ENCODE results near the gene RCOR1.
A peak's percentile ranks its signal among the peaks of the same experiment; 100 is the strongest.
"Not testable (repeated sequence)": the region's sequence is repeated elsewhere in the genome, so short reads cannot be mapped to it uniquely, and the experiment has no call there.

RCOR1 gene

GRCh38 chr14:102764220-102764671 is 171.8 kb downstream of the RCOR1 start:
- no peak overlapping the region for H3K4me3 ChIP-seq (ENCODE audit: low read depth, low read length)
- TF ChIP-seq CTCF (IDR thresholded peaks at IDR 0.05; ENCODE audit: insufficient read depth, low read depth, low read length, missing control alignments) = no peak
- DNase-seq (ENCODE audit: low read depth) = peak; percentile 95

GRCh38 chr14:102765770-102766169 is 173.3 kb downstream of the RCOR1 start:
- H3K4me3 ChIP-seq (ENCODE audit: low read depth, low read length); DNase-seq (ENCODE audit: low read depth): not testable (repeated sequence)

- TF ChIP-seq CTCF (IDR thresholded peaks at IDR 0.05; ENCODE audit: insufficient read depth, low read depth, low read length, missing control alignments) = no peak
- DNase-seq (ENCODE audit: low read depth) = peak; percentile 94
- no peak overlapping the region for H3K4me3 ChIP-seq (ENCODE audit: low read depth, low read length)
Observed at GRCh38 chr14:102768223-102769048, 176.0 kb downstream of the RCOR1 start.

- no peak overlapping the region for H3K4me3 ChIP-seq (ENCODE audit: low read depth, low read length)
- no peak for DNase-seq (ENCODE audit: low read depth)
- TF ChIP-seq CTCF (IDR thresholded peaks at IDR 0.05; ENCODE audit: insufficient read depth, low read depth, low read length, missing control alignments) = no peak
Observed at GRCh38 chr14:102769049-102769327, 176.5 kb downstream of the RCOR1 start.

- no peak for DNase-seq (ENCODE audit: low read depth)
- TF ChIP-seq CTCF (IDR thresholded peaks at IDR 0.05; ENCODE audit: insufficient read depth, low read depth, low read length, missing control alignments) = no peak
- no peak overlapping the region for H3K4me3 ChIP-seq (ENCODE audit: low read depth, low read length)
Observed at GRCh38 chr14:102770147-102771123, 178.0 kb downstream of the RCOR1 start.

- no peak for DNase-seq (ENCODE audit: low read depth)
- TF ChIP-seq CTCF (IDR thresholded peaks at IDR 0.05; ENCODE audit: insufficient read depth, low read depth, low read length, missing control alignments) = no peak
- H3K4me3 ChIP-seq (ENCODE audit: low read depth, low read length) = no peak overlapping the region
Observed at GRCh38 chr14:102771144-102771543, 178.7 kb downstream of the RCOR1 start.
